A673 (cell line): ENCODE results near the gene STYX.

Source experiments
- EZH2 ChIP-seq: fragments of 200-600 bp; sonication (generic); IDR thresholded peaks from 2 replicates; pipeline ENCODE4 v1.6.1; 2017; ENCODE audit warnings: borderline replicate concordance, low read depth, mild to moderate bottlenecking, mixed read lengths, antibody characterized with exemption, low read length; ENCODE audit not compliant: poor library complexity, severe bottlenecking
- TF ChIP-seq, protein P1 (sequence below): fragments of 300-800, 200-600 bp; sonication (generic); conservative IDR thresholded peaks from 2 replicates; pipeline ENCODE4 v1.5.1; 2017; ENCODE audit warnings: low read depth, mild to moderate bottlenecking, antibody characterized with exemption, low read length, moderate library complexity, mixed read lengths

DNA sequence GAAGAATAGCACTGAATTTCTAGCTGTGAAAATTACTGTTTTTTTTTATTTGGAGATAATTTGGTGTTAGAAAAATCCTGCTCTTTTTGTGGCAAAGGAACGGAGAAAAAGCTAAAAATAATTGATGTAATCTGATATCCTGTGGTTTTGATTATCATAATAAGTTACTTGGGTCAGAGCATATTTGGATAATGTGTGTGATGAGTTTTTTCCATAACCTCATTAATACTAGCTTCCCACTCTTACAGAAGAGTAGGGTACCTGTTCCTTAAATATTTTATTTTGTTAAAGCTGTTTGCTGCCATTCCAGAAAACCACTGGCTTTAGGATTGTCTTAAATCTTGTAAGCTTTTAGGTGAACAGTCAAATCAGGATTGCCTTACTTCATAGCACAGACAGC lies 18.3 kb upstream of the STYX start:
- TF ChIP-seq, protein P1, sequence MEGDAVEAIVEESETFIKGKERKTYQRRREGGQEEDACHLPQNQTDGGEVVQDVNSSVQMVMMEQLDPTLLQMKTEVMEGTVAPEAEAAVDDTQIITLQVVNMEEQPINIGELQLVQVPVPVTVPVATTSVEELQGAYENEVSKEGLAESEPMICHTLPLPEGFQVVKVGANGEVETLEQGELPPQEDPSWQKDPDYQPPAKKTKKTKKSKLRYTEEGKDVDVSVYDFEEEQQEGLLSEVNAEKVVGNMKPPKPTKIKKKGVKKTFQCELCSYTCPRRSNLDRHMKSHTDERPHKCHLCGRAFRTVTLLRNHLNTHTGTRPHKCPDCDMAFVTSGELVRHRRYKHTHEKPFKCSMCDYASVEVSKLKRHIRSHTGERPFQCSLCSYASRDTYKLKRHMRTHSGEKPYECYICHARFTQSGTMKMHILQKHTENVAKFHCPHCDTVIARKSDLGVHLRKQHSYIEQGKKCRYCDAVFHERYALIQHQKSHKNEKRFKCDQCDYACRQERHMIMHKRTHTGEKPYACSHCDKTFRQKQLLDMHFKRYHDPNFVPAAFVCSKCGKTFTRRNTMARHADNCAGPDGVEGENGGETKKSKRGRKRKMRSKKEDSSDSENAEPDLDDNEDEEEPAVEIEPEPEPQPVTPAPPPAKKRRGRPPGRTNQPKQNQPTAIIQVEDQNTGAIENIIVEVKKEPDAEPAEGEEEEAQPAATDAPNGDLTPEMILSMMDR: no peak
- TF ChIP-seq EZH2: no peak
